Panc1 (cell line): ENCODE measurements around the gene DLX3. TPM values are rescaled to one million over a fixed set of nuclear protein-coding genes. Genes with fewer than 3 reads are reported as not detected.

Experiments used
- ATAC-seq: fragments of 200-7000 bp; cut with Tn5 transposase; 2 replicates; pipeline ENCODE4 v1.9.1; 2020; ENCODE audit warnings: mild to moderate bottlenecking, moderate library complexity
- BruUV-seq: library from RNA; stranded (reverse); fragments of 400-500 nt; replicated peaks from 2 replicates; lab custom pipeline; 2021; lab: Mats Ljungman, UMichigan
- CTCF ChIA-PET: fragments of 300-600 bp; sonication (Branson Sonifier 250); formaldehyde crosslinking; loops from one replicate; lab custom pipeline; 2022; ENCODE audit warnings: antibody characterized with exemption; lab: Charles Lee
- POLR2A ChIA-PET: fragments of 300-600 bp; sonication (Branson Sonifier 250); formaldehyde crosslinking; loops from one replicate; lab custom pipeline; 2022; ENCODE audit warnings: antibody characterized with exemption; lab: Charles Lee
- DNase-seq: peaks from one replicate; pipeline ENCODE4 v3.0.0-alpha.2; 2010; ENCODE audit warnings: low read depth, low spot score
- H3K27ac ChIP-seq: 2 replicates; pipeline ENCODE4 v1.5.1; 2011; ENCODE audit warnings: mild to moderate bottlenecking, low read length, inconsistent platforms
- H3K27me3 ChIP-seq: fragments of 200-500 bp; sonication (Bioruptor generic); 2 replicates; pipeline ENCODE4 v1.6.0; 2014; ENCODE audit warnings: low read length, inconsistent platforms; ENCODE audit not compliant: control insufficient read depth, insufficient read depth
- H3K36me3 ChIP-seq: fragments of 200-500 bp; sonication (Bioruptor generic); 2 replicates; pipeline ENCODE4 v1.5.1; 2014; ENCODE audit warnings: inconsistent platforms, mild to moderate bottlenecking, low read length, moderate library complexity; ENCODE audit not compliant: control insufficient read depth, insufficient read depth
- H3K4me1 ChIP-seq: 2 replicates; pipeline ENCODE4 v1.5.1; 2011; ENCODE audit warnings: inconsistent platforms, mild to moderate bottlenecking, low read length, moderate library complexity; ENCODE audit not compliant: control insufficient read depth, insufficient read depth
- H3K4me3 ChIP-seq, 2 experiments: 2 replicates each; pipeline ENCODE4 v1.5.1; 2011 to 2012; ENCODE audit warnings: low read depth in 2 of 2, low read length in 2 of 2, mild to moderate bottlenecking in 2 of 2, inconsistent platforms in 1 of 2, moderate library complexity in 1 of 2
- H3K9me3 ChIP-seq: fragments of 200-500 bp; sonication (Bioruptor generic); 2 replicates; pipeline ENCODE4 v1.5.1; 2014; ENCODE audit warnings: low read depth, mild to moderate bottlenecking, inconsistent platforms, low read length, moderate library complexity; ENCODE audit not compliant: control insufficient read depth, insufficient read depth
- CTCF ChIP-seq: fragments of 450-650 bp; IDR thresholded peaks from 2 replicates; pipeline ENCODE4 v1.5.1; 2017; ENCODE audit warnings: mild to moderate bottlenecking
- POLR2AphosphoS5 ChIP-seq: IDR thresholded peaks from 2 replicates; pipeline ENCODE4 v1.6.1; 2012; ENCODE audit warnings: mild to moderate bottlenecking, low read depth, low read length, moderate library complexity
- REST ChIP-seq, 2 experiments: IDR thresholded peaks; 2 replicates each; pipeline ENCODE4 v1.6.1; 2011 to 2012; ENCODE audit warnings: low read depth in 2 of 2, control low read depth in 1 of 2, low read length in 1 of 2, mild to moderate bottlenecking in 1 of 2, moderate library complexity in 1 of 2; ENCODE audit not compliant: insufficient read depth in 1 of 2
- SIN3A ChIP-seq: IDR thresholded peaks from 2 replicates; pipeline ENCODE4 v1.6.1; 2012; ENCODE audit warnings: low read depth, mild to moderate bottlenecking, low read length, moderate library complexity, borderline replicate concordance; ENCODE audit not compliant: insufficient read depth
- TCF7L2 ChIP-seq: IDR thresholded peaks from 2 replicates; pipeline ENCODE4 v1.6.1; 2011; ENCODE audit warnings: mild to moderate bottlenecking, low read depth, low read length, inconsistent platforms
- in situ Hi-C: cut with HindIII; loops from 2 replicates; pipeline ENCODE4 v1.10.0; 2016; ENCODE audit warnings: low sequenced_read_pairs, low pct_unique_long_range_greater_than_20kb
- intact Hi-C: fragments of 100-400 bp; cut with micrococcal nuclease; formaldehyde crosslinking; loops from one replicate; pipeline ENCODE4 v1.10.0; 2022; ENCODE audit not compliant: unreplicated experiment
- total RNA-seq: library from RNA; stranded (reverse); gene quantifications from one replicate; pipeline ENCODE4 v1.2.1, GENCODE V29; 2021; ENCODE audit not compliant: unreplicated experiment

DLX3 gene
- total RNA-seq, 1 experiment from 2014 or later, result 2.9 TPM

DNA sequence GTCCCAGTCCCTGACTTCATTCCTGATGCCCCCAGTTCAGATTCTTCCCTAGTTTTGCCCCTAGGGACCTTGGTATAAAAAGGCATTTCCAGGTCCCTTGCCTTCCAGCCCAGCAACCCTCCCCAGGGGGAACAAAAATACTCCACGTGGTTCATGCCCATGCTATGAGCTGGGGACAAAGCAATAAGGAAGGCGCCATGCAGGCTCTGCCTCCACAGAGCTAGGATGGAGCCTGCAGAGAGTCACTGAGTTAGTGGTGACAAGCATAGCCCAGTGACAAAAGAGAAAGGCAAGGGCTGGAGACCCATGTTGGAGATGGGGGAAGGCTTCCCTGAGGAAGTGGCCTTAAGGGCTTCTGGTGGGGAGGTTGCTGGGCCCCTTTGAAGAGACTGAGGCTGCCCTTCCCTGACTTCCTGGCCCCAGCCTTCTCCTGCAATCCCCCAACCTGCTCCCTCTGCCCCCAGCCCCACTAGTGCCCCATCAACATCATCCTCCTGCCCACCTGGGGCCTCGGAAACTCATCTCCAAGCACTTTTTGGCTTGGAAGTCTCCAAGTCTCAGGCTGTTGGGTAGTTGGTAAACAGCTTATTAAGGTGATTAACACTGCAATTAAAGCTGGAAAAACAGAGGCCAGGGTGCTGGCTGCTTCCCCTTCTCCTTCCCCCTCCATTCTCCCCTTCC, 9.6 kb downstream of the DLX3 start:
- BruUV-seq, result no TSS peak
- no peaks in the 10 kb centered on the region for H3K36me3 ChIP-seq
- intact Hi-C loops (no loop called here), in situ Hi-C loops (no loop called here)
- ATAC-seq, result peak; percentile 33; the same call in 1 of the 2 replicates
- CTCF ChIA-PET, result no interaction called here
- H3K27me3 ChIP-seq, result no peaks in the 10 kb centered on the region
- POLR2A ChIA-PET, result no interaction called here
- no peak overlapping the region for H3K4me3 ChIP-seq
- TF ChIP-seq POLR2AphosphoS5, result no peak
- no peak for TF ChIP-seq REST (IDR thresholded peaks at IDR 0.05; ENCODE audit: insufficient read depth in 1 of 2, low read depth in 2 of 2, low read length in 1 of 2)
- TF ChIP-seq CTCF, result no peak
- TF ChIP-seq SIN3A, result no peak
- TF ChIP-seq TCF7L2, result no peak
- DNase-seq, result no peak
- H3K27ac ChIP-seq, result peak overlapping the region; percentile 7; the same call in 1 of the 2 replicates
- H3K9me3 ChIP-seq, result no peaks in the 10 kb centered on the region
- H3K4me1 ChIP-seq, result peaks cover 29% of the 10 kb centered on the region

DNA sequence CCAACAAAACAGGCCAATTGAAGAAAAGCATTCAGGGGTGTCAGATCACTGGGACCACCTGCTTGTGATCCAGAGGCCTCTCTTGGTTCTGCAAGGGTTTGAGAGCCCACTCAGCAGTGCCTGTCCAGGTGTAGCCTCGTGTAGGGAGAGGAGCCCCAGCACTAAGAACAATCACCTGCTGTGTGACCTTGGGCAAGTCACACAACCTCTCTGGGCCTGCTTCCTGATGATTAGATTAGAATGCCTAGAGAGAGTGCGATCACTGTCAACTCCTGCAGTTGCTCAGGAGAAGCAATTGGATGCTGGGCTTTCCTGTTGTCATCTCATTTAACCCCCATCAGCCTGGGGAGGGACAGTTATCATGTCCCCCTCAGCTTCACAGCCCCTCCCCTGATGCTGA, 10.2 kb downstream of the DLX3 start:
- TF ChIP-seq REST (IDR thresholded peaks at IDR 0.05; ENCODE audit: insufficient read depth in 1 of 2, low read depth in 2 of 2, low read length in 1 of 2) (no peak), POLR2AphosphoS5 (no peak), SIN3A (no peak), CTCF (no peak), TCF7L2 (no peak)
- no peak overlapping the region for H3K4me3 ChIP-seq
- ChIA-PET POLR2A (no interaction called here), CTCF (no interaction called here)
- H3K4me1 ChIP-seq, result peaks cover 29% of the 10 kb centered on the region
- intact Hi-C loops (no loop called here), in situ Hi-C loops (no loop called here)
- no peak overlapping the region for H3K27ac ChIP-seq
- no peaks in the 10 kb centered on the region for H3K27me3 ChIP-seq
- no peaks in the 10 kb centered on the region for H3K36me3 ChIP-seq
- no peak for DNase-seq
- H3K9me3 ChIP-seq, result no peaks in the 10 kb centered on the region
- no TSS peak for BruUV-seq
- no peak for ATAC-seq
